HG03565 (cell line): ENCODE results near the gene L3MBTL4.

Experiments
- ATAC-seq: cut with Tn5 transposase; IDR thresholded peaks from one replicate; pipeline ENCODE4 v1.9.1; 2021; ENCODE audit warnings: mild to moderate bottlenecking, moderate library complexity; ENCODE audit not compliant: unreplicated experiment

Gene L3MBTL4

GRCh38 chr18:5998166-5998881 lies 416.4 kb downstream of the L3MBTL4 start:
- peak; percentile 16 for ATAC-seq

GRCh38 chr18:5997361-5997760 lies 417.4 kb downstream of the L3MBTL4 start:
- no peak for ATAC-seq

GRCh38 chr18:5995626-5996025 lies 419.1 kb downstream of the L3MBTL4 start:
- ATAC-seq: no peak

- no peak for ATAC-seq
Measured at GRCh38 chr18:5993938-5994337, 420.8 kb downstream of the L3MBTL4 start.

DNA sequence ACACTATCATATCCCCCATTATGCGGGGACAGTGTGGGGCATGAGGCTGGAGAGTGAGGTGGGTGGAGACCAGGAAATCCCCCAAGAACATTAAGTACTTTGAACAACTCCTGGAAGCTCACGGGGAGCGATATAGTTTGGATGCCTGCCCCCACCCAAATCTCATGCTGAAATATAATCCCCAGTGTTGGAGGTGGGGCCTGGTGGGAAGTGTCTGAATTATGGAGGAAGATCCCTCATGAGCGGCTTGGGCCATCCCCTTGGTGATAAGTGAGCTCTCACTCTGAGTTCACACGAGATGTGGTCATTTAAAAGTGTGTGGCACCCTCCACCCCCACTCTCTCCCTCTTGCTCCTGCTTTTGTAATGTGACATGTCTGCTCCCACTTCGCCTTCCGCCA lies 422.3 kb downstream of the L3MBTL4 start:
- ATAC-seq: no peak

- ATAC-seq: no peak
Measured at GRCh38 chr18:5987249-5987648, 427.5 kb downstream of the L3MBTL4 start.

DNA sequence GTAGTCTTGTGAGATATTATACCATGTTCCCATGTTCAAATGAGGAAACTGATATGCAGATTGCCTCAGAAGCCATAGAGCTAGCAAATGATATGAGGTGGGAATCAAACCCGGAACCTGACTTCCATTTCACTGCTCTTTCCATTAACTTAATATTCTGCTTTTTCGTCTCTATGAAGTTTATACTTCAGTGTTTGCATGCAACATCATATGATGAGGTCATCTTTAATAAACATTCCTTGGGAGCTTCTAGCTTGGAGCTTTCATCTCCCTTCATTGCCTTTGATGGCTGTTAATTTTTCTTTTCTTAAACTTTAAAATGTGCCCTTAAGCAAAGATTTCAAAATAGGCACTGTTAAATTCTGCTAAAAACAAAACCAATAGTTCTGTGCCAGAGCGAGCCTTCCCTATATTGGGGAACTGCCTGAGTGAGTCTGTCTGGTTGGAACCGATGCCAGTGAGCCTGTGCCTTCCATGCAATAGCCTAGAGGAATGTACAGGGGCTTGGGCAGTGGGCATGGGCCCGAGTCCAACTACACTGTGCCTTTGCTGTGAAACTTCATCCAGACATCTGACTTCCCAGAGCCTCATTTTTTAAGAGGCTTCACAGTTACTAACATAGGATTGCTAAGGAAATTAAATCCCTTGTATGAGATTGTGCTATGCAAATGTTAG lies 428.3 kb downstream of the L3MBTL4 start:
- no peak for ATAC-seq

GRCh38 chr18:5984245-5984644 lies 430.5 kb downstream of the L3MBTL4 start:
- ATAC-seq: no peak

GRCh38 chr18:5983488-5983887 lies 431.2 kb downstream of the L3MBTL4 start:
- no peak for ATAC-seq

- peak; percentile 43 for ATAC-seq
Measured at GRCh38 chr18:5982332-5982731, 432.4 kb downstream of the L3MBTL4 start.

DNA sequence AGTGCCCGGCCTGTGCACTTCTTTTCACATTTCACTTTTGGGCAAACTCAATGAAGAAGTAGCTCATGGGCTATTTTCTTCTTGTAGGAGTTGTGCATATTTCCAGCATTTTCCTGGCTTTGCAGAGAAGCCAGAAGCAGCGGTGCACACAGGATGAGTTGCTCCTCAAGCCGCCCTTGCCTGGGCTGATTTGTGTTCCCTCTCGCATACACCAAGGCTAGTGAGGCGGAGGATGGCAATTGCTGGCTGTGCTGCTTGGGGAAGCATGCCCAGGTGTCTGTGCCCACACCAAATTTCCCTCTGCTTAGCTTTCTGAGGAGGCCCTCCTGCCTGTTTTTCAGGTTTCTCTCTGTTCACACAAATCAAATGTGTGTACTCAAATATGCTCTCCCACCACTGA lies 434.0 kb downstream of the L3MBTL4 start:
- ATAC-seq: no peak

DNA sequence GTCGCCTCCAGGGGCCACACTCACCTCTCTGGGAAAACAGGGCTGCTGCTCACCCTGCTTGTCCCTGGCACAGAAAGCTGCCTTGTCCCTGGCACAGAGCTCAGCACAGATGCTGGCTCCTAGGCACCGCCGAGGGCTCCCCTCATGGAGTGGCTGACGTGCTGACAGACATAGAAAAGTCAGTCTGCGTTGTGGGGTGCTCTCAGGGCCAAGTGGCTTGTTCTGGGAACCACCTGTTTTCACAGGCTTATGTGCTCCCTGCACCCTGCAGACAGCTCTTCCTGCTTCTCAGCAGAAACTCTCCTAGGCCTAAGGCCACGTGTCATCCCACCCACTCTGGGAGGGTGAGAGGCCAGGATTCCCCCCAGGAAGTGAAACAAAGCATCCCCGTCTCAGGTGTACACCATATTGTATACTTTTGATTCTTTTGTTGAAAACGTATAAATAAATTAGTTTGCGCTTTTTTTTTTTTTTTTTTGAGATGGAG lies 434.7 kb downstream of the L3MBTL4 start:
- ATAC-seq: peak; percentile 54

DNA sequence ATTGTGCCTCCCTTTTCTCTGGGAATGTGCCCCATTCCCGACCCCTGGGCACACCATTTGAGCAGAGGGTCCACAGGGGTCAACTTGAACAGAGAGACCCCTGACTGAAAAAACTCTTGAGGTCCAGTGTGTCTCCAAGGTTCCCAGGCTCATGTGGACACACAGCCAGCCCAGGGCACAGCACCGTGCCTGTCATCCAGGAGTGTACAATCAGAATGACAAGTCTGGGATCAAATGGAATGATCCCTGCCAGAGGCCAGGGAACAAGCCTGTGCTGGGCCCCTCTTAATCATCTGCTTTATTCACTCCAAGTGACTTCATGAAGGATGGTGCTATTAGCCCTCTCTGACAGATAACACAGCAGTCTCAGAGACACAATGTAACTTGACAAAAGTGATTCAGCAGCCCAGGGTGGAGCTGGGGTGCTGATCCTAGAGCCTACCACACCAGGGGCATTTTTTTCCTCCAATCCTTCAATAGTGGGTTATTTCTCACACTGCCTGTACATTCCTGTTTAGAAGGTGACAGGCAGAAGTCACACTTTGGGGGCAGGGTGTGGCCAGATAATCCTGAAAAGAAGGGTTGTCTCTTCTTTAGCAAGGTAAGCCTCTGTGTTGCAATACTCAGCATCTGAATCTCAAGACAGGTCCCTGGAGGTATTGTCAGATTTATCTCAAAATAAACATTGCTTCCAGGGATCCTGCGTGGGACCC lies 435.4 kb downstream of the L3MBTL4 start:
- ATAC-seq: no peak

DNA sequence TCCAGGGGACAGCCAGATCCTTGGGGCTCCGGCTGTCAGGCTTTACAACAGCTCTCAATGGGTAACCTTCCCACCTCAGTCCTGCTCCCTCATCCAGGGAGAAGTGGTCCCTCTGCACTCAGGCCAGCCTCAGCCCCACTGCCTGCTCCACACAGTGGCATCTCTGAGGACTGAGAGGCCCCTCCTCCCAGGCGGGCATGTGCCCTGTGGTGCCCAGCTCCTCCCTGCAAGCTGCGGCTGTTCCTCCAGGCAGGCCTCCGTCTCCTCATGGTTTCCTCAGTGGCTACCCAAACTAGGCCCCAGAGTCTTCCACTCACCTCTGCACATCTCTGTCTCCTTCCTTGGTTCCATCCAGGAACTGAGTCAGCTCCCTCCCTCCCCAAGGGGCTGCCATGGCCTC lies 437.7 kb downstream of the L3MBTL4 start:
- no peak for ATAC-seq

DNA sequence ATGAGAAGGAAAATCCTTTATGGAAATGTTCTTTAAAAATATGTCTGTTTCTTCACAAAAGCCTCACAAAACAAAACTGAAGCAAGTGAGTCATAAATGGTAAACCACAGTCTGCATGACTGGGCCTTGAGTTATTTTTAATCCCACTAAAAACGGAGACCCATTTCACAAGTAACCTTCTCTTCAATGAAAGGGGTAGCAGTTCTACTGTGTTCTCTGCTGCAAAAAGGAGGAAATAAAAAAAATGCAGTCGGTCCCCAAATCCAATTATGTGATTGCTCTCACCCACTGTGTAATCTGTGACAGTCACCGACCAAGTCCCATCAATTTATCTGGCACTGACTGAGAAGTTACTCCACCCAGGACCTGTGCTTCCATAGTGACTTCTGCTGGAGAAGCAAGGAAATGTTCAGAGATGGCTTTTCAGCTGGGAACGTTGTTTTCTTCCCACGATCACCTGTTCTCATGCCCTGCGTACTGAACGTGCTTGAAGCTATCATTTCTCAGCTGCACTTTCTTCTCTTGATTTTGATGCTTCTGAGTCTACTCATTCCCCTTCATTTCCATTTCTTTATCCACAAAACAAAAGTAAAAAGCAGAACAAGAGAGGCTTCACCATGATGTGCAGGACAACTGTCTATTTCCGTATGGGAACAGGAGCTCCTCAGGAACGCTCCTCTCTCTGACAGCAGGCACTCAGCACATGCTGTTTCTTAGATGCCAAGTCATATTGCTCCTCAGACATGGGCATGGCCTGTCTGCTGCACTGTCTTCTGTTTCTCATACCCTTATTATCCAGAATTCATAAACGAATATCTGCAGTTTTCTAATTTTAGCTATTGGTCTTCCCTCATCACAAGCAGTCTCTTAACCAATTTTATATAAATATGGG lies 439.4 kb downstream of the L3MBTL4 start:
- peak; percentile 65 for ATAC-seq

DNA sequence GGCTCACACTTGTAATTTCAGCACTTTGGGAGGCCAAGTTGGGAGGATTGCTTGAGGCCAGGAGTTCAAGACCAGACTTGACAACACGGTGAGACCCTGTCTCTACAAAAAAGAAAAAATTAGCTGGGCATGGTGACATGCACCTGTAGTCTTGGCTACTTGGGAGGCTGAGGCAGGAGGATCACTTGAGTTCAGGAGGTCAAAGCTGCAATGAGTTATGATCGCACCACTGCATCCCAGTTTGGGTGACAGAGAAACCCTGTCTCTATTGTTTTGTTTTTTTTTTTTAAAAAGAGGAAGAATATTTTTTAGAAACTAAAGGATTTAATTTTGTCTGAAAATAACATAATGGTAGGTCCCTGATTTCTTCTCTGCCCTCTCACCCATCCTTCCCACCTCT lies 440.0 kb downstream of the L3MBTL4 start:
- no peak for ATAC-seq

- no peak for ATAC-seq
Measured at GRCh38 chr18:5973099-5973498, 441.6 kb downstream of the L3MBTL4 start.

DNA sequence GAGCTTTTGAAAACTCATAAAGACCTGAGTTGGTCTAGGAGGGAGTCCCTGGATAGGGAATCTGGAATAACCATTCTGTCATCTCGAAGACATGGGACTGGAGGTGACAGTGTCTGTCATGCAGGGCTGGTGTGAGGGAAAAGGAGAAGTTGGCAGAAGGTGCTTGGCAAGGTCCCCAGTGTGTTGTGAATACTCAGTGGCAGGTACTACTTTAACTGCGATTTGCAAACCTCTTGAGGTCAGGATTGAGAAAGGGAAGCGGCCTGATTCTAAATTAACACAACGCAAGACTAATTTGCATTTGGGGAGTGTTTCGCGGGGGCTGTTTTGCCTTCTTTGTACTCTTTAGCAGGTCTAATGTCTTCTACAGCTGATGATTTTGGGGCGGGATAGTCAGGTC lies 442.4 kb downstream of the L3MBTL4 start:
- peak; percentile 32 for ATAC-seq

DNA sequence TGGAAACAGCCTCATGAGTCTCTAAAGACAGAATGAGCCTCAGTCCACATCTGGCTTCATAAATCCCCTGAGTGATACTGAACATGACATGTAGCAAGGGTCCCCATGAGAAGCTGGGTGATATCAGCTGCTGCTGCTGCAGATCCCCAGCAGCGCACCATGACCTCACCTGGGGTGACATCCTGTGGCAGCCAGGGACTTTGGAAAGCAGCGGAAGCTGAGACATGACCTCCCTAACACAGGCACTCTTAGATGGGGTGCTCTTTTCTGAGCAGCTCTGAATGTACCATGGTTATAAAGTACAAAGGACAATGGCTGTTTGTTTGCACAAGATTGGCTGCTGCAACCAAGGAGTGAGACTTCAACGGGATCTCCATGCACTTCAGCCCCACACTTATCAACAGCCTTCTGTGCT lies 444.7 kb downstream of the L3MBTL4 start:
- no peak for ATAC-seq

DNA sequence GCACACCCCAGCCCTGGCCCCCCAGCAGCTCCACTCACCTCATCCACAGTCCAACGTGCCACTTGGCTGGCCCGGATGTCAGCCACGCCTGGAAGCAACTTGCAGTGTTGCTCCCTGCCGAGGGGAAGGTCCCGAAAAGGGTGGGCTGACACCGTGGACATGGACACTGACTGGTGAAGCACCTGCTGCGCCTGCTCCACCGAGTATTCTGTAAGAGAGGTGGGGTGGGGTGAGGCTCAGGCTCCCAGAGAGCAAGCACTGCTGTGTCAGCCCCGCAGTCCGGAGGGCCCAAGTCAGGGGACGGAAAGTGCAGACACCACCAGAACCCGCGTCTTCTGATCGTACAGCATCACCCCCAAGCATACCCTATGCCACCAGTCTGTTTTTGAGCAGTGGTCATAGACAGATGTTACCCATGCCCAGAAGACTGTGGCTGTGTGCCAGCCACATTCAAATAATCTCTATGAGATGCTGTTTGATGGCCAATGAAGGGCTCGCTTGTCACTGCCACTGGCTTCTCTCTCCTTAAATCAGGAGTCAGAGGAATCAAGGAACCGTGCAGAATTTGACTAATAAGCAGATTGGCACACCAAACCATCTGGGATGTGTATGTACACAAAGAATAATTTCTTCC lies 445.2 kb downstream of the L3MBTL4 start:
- no peak for ATAC-seq
